Measurements from ENCODE around the gene DGCR2. TPM values are rescaled to one million over a fixed set of nuclear protein-coding genes. Genes with fewer than 3 reads are reported as not detected.
A peak's percentile ranks its signal among the peaks of the same experiment; 100 is the strongest.

The DGCR2 gene
- total and polyA plus RNA-seq, 2 donors from 2014 or later: 37.5 to 67.7 TPM

GRCh38 chr22:19125474-19126308 lies 3.5 kb upstream of the DGCR2 start:
- H3K27ac ChIP-seq (ENCODE audit: low read depth in 2 of 2, low read length in 2 of 2): no peak overlapping the region
- DNase-seq (peak in 1 of 5 donors; percentile 63), FAIRE-seq (no peak)
- intact Hi-C loops (cut with DNase I): no loop called here
- H3K9me3 ChIP-seq (ENCODE audit: control insufficient read depth in 2 of 3, insufficient read depth in 1 of 3, low read length in 3 of 3): no peaks in the 10 kb centered on the region
- H3K27me3 ChIP-seq (ENCODE audit: control insufficient read depth, insufficient read depth, low read length): no peaks in the 10 kb centered on the region
- TF ChIP-seq CTCF (IDR thresholded peaks at IDR 0.05; ENCODE audit: borderline replicate concordance, extremely low read depth, insufficient read depth): no peak
- no peaks in the 10 kb centered on the region for H3K36me3 ChIP-seq (ENCODE audit: control insufficient read depth in 2 of 3, insufficient read depth in 3 of 3, low read length in 3 of 3)
- no peak overlapping the region for H3K4me3 ChIP-seq (ENCODE audit: low read length in 3 of 3)
- H3K4me1 ChIP-seq (ENCODE audit: control insufficient read depth in 2 of 3, insufficient read depth in 2 of 3, low read depth in 1 of 3, low read length in 3 of 3): peaks cover 0 to 11% (median 8%) of the 10 kb centered on the region in 3 donors
- H3K9ac ChIP-seq (ENCODE audit: low read length in 3 of 3): no peak overlapping the region

GRCh38 chr22:19125011-19125410 lies 2.8 kb upstream of the DGCR2 start:
- Histone ChIP-seq H3K9ac (ENCODE audit: low read length in 3 of 3) (no peak overlapping the region), H3K36me3 (ENCODE audit: control insufficient read depth in 2 of 3, insufficient read depth in 3 of 3, low read length in 3 of 3) (no peaks in the 10 kb centered on the region), H3K27me3 (ENCODE audit: control insufficient read depth, insufficient read depth, low read length) (no peaks in the 10 kb centered on the region), H3K4me3 (ENCODE audit: low read length in 3 of 3) (no peak overlapping the region), H3K4me1 (ENCODE audit: control insufficient read depth in 2 of 3, insufficient read depth in 2 of 3, low read depth in 1 of 3, low read length in 3 of 3) (peaks cover 0 to 18% (median 10%) of the 10 kb centered on the region in 3 donors), H3K27ac (ENCODE audit: low read depth in 2 of 2, low read length in 2 of 2) (no peak overlapping the region), H3K9me3 (ENCODE audit: control insufficient read depth in 2 of 3, insufficient read depth in 1 of 3, low read length in 3 of 3) (no peaks in the 10 kb centered on the region)
- intact Hi-C loops (cut with DNase I): no loop called here
- TF ChIP-seq CTCF (IDR thresholded peaks at IDR 0.05; ENCODE audit: borderline replicate concordance, extremely low read depth, insufficient read depth): no peak
- FAIRE-seq: no peak
- DNase-seq: peak in 1 of 5 donors; percentile 38

- intact Hi-C loops (cut with DNase I): no loop called here
- FAIRE-seq: no peak
These were observed 2.2 kb upstream of the DGCR2 start for GRCh38 chr22:19124377-19124776.

More at GRCh38 chr22:19124377-19124776, 2.2 kb upstream of the DGCR2 start:
- no peaks in the 10 kb centered on the region for H3K27me3 ChIP-seq (ENCODE audit: control insufficient read depth, insufficient read depth, low read length)
- TF ChIP-seq CTCF (IDR thresholded peaks at IDR 0.05; ENCODE audit: borderline replicate concordance, extremely low read depth, insufficient read depth): no peak
- H3K4me3 ChIP-seq (ENCODE audit: low read length in 3 of 3): no peak overlapping the region
- H3K9me3 ChIP-seq (ENCODE audit: control insufficient read depth in 2 of 3, insufficient read depth in 1 of 3, low read length in 3 of 3): no peaks in the 10 kb centered on the region
- no peak for DNase-seq
- no peak overlapping the region for H3K27ac ChIP-seq (ENCODE audit: low read depth in 2 of 2, low read length in 2 of 2)
- H3K36me3 ChIP-seq (ENCODE audit: control insufficient read depth in 2 of 3, insufficient read depth in 3 of 3, low read length in 3 of 3): no peaks in the 10 kb centered on the region
- H3K4me1 ChIP-seq (ENCODE audit: control insufficient read depth in 2 of 3, insufficient read depth in 2 of 3, low read depth in 1 of 3, low read length in 3 of 3): peaks cover 0 to 23% (median 10%) of the 10 kb centered on the region in 3 donors
- no peak overlapping the region for H3K9ac ChIP-seq (ENCODE audit: low read length in 3 of 3)

Data from kidney (tissue), 14 donors.